Endothelial cell of umbilical vein (primary cell): Measurements from ENCODE around the gene TEKT5. TPM values are rescaled to one million over a fixed set of nuclear protein-coding genes. Genes with fewer than 3 reads are reported as not detected.

Experiments used
- BruUV-seq: library from RNA; stranded (reverse); fragments of 400-500 nt; replicated peaks from 2 replicates; lab custom pipeline; 2021; lab: Mats Ljungman, UMichigan
- CTCF ChIA-PET: fragments of 300-600, 350-600 bp; sonication (Branson Sonifier 250); formaldehyde crosslinking; loops from one replicate; lab custom pipeline; 2021; ENCODE audit warnings: antibody characterized with exemption, inconsistent platforms; lab: Charles Lee
- POLR2A ChIA-PET: fragments of 300-600, 350-600 bp; sonication (Branson Sonifier 250); formaldehyde crosslinking; loops from one replicate; lab custom pipeline; 2021; ENCODE audit warnings: antibody characterized with exemption, inconsistent platforms; lab: Charles Lee
- DNase-seq: peaks from one replicate; pipeline ENCODE4 v3.0.0-alpha.2; 2011; ENCODE audit warnings: low read depth, low spot score
- FAIRE-seq: peaks from 2 replicates; lab custom pipeline; 2011; peaks lifted over from hg19 to GRCh38; lab: Jason Lieb, UNC
- H2AFZ ChIP-seq: 2 replicates; pipeline ENCODE4 v1.6.0; 2012; ENCODE audit warnings: low read depth, low read length, control low read depth, inconsistent platforms
- H3K27ac ChIP-seq: 2 replicates; pipeline ENCODE4 v1.5.1; 2011; ENCODE audit warnings: low read depth, mild to moderate bottlenecking, control low read depth, low read length, moderate library complexity; ENCODE audit not compliant: insufficient read depth
- H3K27me3 ChIP-seq, 2 experiments: 2 replicates each; pipeline versions ENCODE4 v1.6.0 to v1.6.1; 2011; ENCODE audit warnings: low read length in 2 of 2, mixed read lengths in 1 of 2; ENCODE audit not compliant: control insufficient read depth in 2 of 2, insufficient read depth in 2 of 2
- H3K36me3 ChIP-seq, 2 experiments: 2 replicates in 1 of 2; 3 replicates in 1 of 2; pipeline ENCODE4 v1.5.1; 2011; ENCODE audit warnings: low read length in 2 of 2, mild to moderate bottlenecking in 1 of 2, moderate library complexity in 1 of 2; ENCODE audit not compliant: control insufficient read depth in 2 of 2, insufficient read depth in 2 of 2; ENCODE audit errors: extremely low read depth in 1 of 2
- H3K4me1 ChIP-seq: 3 replicates; pipeline ENCODE4 v1.5.1; 2011; ENCODE audit warnings: mild to moderate bottlenecking, low read length; ENCODE audit not compliant: control insufficient read depth, insufficient read depth; ENCODE audit errors: extremely low read depth
- H3K4me2 ChIP-seq: 2 replicates; pipeline ENCODE4 v1.6.1; 2011; ENCODE audit warnings: low read length, control low read depth, mixed read lengths; ENCODE audit not compliant: insufficient read depth
- H3K4me3 ChIP-seq, 3 experiments: fragments of 200-600 bp in 1 of 3; sonication (generic), shearing (Covaris generic) in 1 of 3; replicated peaks in 1 of 3; 2 replicates each; pipeline ENCODE4 v1.5.1; 2011 to 2016; ENCODE audit warnings: control low read depth in 3 of 3, low read length in 3 of 3, mild to moderate bottlenecking in 2 of 3, inconsistent platforms in 1 of 3, low read depth in 1 of 3, moderate library complexity in 1 of 3; ENCODE audit not compliant: insufficient read depth in 1 of 3
- H3K79me2 ChIP-seq: 2 replicates; pipeline ENCODE4 v1.6.0; 2012; ENCODE audit warnings: low read length, inconsistent platforms; ENCODE audit not compliant: control insufficient read depth, insufficient read depth
- H3K9ac ChIP-seq: replicated peaks from 2 replicates; pipeline ENCODE3; 2011; ENCODE audit warnings: low read length, control low read depth; ENCODE audit not compliant: insufficient read depth; ENCODE audit errors: extremely low read depth
- H3K9me1 ChIP-seq: replicated peaks from 3 replicates; pipeline ENCODE4 v1.6.0; 2011; ENCODE audit warnings: mild to moderate bottlenecking, low read length; ENCODE audit not compliant: control insufficient read depth, insufficient read depth; ENCODE audit errors: extremely low read depth
- H3K9me3 ChIP-seq: replicated peaks from 2 replicates; pipeline ENCODE4 v1.5.1; 2012; ENCODE audit warnings: low read length, inconsistent platforms; ENCODE audit not compliant: control insufficient read depth, insufficient read depth
- H4K20me1 ChIP-seq: replicated peaks from 2 replicates; pipeline ENCODE3; 2011; ENCODE audit warnings: mild to moderate bottlenecking, low read length; ENCODE audit not compliant: control insufficient read depth, insufficient read depth; ENCODE audit errors: extremely low read depth
- CTCF ChIP-seq, 2 donors: IDR thresholded peaks; 1 replicate in 1 of 2; 2 replicates in 1 of 2; pipeline ENCODE4 v1.5.1; 2011; ENCODE audit warnings: low read length in 2 of 2, mild to moderate bottlenecking in 2 of 2, moderate library complexity in 2 of 2, control low read depth in 1 of 2, inconsistent platforms in 1 of 2, low read depth in 1 of 2; ENCODE audit not compliant: insufficient read depth in 1 of 2; ENCODE audit errors: extremely low read depth in 1 of 2
- EZH2 ChIP-seq: IDR thresholded peaks from 2 replicates; pipeline ENCODE4 v1.6.1; 2012; ENCODE audit warnings: borderline replicate concordance, low read depth, mild to moderate bottlenecking, moderate library complexity, low read length, inconsistent platforms; ENCODE audit not compliant: severe bottlenecking
- FOS ChIP-seq: IDR thresholded peaks from 2 replicates; pipeline ENCODE4 v1.6.1; 2011; ENCODE audit warnings: mild to moderate bottlenecking, low read length, moderate library complexity, borderline replicate concordance; ENCODE audit not compliant: insufficient read depth
- GATA2 ChIP-seq: IDR thresholded peaks from 2 replicates; pipeline ENCODE4 v1.7.0; 2011; ENCODE audit warnings: low read depth, mild to moderate bottlenecking, moderate library complexity, mixed read lengths, low read length; ENCODE audit not compliant: insufficient read length, insufficient read depth
- JUN ChIP-seq: IDR thresholded peaks from 2 replicates; pipeline ENCODE4 v1.6.1; 2011; ENCODE audit warnings: borderline replicate concordance, low read depth; ENCODE audit not compliant: insufficient read length, insufficient read depth
- MAX ChIP-seq: IDR thresholded peaks from 2 replicates; pipeline ENCODE4 v1.6.1; 2011; ENCODE audit not compliant: insufficient read depth, insufficient read length
- MYC ChIP-seq: IDR thresholded peaks from one replicate; pipeline ENCODE4 v1.6.1; 2011; ENCODE audit warnings: mild to moderate bottlenecking, low read depth, low read length
- POLR2A ChIP-seq: IDR thresholded peaks from 2 replicates; pipeline ENCODE4 v1.6.1; 2012; ENCODE audit warnings: low read depth, mild to moderate bottlenecking, control low read depth, low read length
- POLR2AphosphoS5 ChIP-seq: IDR thresholded peaks from 2 replicates; pipeline ENCODE4 v1.6.1; 2012; ENCODE audit warnings: low read depth, mild to moderate bottlenecking, control low read depth, low read length, moderate library complexity; ENCODE audit not compliant: insufficient read depth
- dilution Hi-C: fragments of 300-500 bp; cut with MboI; formaldehyde crosslinking; loops from one replicate; pipeline ENCODE4 v1.15.0; 2019; ENCODE audit warnings: low sequenced_read_pairs; ENCODE audit not compliant: extremely low pct_ligation_motif_present
- intact Hi-C: fragments of 100-400 bp; cut with micrococcal nuclease; formaldehyde crosslinking; loops from one replicate; pipeline ENCODE4 v1.10.0; 2022
- polyA plus RNA-seq, 4 experiments: library from polyadenylated mRNA; depleted of rRNA in 3 of 4; stranded (reverse) in 3 of 4; unstranded in 1 of 4; fragments of >200 nt; gene quantifications; 2 replicates each; pipeline versions ENCODE4 v1.2.1 to v1.2.3, GENCODE V29; 2011 to 2012; ENCODE audit warnings: missing spikeins in 1 of 4
- total RNA-seq: library from RNA; stranded (reverse); gene quantifications from 2 replicates; pipeline ENCODE4 v1.2.3, GENCODE V29; 2021

TEKT5 gene
- total and polyA plus RNA-seq, 2 donors (not counting 3 experiments of a cell fraction or from before 2014, with no cell fraction given), result not detected

GRCh38 chr16:10647264-10647720 lies 47.4 kb downstream of the TEKT5 start:
- CTCF ChIA-PET, result interaction anchor here (1.5 kb wide), 1 partner anchor 15 kb away, joined by 3 read pairs; no protein-coding TSS in a partner anchor
- no TSS peak for BruUV-seq
- no peak overlapping the region for H2AFZ ChIP-seq
- FAIRE-seq, result no peak
- H3K9ac ChIP-seq, result no peak overlapping the region
- H3K4me1 ChIP-seq, result no peaks in the 10 kb centered on the region
- no peak for DNase-seq
- H3K4me2 ChIP-seq, result no peak overlapping the region
- H3K4me3 ChIP-seq, result no peak overlapping the region
- TF ChIP-seq POLR2AphosphoS5 (no peak), GATA2 (no peak), POLR2A (no peak), EZH2 (no peak), MYC (no peak), JUN (no peak), CTCF (IDR thresholded peaks at IDR 0.05; ENCODE audit: extremely low read depth in 1 of 2, insufficient read depth in 1 of 2, low read depth in 1 of 2, low read length in 2 of 2) (no peak), FOS (no peak), MAX (no peak)
- no peaks in the 10 kb centered on the region for H3K27me3 ChIP-seq
- H3K79me2 ChIP-seq, result no peaks in the 10 kb centered on the region
- dilution Hi-C loops, result no loop called here
- H4K20me1 ChIP-seq, result no peaks in the 10 kb centered on the region
- no peaks in the 10 kb centered on the region for H3K36me3 ChIP-seq
- H3K9me3 ChIP-seq, result no peaks in the 10 kb centered on the region
- H3K27ac ChIP-seq, result no peak overlapping the region
- H3K9me1 ChIP-seq, result no peaks in the 10 kb centered on the region
- intact Hi-C loops, result no loop called here
- POLR2A ChIA-PET, result no interaction called here
